Pulmonary artery endothelial cell (primary cell): Measurements from ENCODE around the gene SCUBE1. TPM values are rescaled to one million over a fixed set of nuclear protein-coding genes. Genes with fewer than 3 reads are reported as not detected.

Experiments
- DNase-seq: peaks from one replicate; pipeline ENCODE4 v3.0.0-alpha.2; 2011; ENCODE audit warnings: low read depth, low spot score
- total RNA-seq: library from RNA; depleted of rRNA; stranded (reverse); fragments of >200 nt; gene quantifications from 2 replicates; pipeline ENCODE4 v1.2.3, GENCODE V29; 2014

SCUBE1 gene
- total RNA-seq, 1 donor from 2014 or later = not detected

GRCh38 chr22:43218786-43219185 lies 124.4 kb downstream of the SCUBE1 start:
- no peak for DNase-seq

DNA sequence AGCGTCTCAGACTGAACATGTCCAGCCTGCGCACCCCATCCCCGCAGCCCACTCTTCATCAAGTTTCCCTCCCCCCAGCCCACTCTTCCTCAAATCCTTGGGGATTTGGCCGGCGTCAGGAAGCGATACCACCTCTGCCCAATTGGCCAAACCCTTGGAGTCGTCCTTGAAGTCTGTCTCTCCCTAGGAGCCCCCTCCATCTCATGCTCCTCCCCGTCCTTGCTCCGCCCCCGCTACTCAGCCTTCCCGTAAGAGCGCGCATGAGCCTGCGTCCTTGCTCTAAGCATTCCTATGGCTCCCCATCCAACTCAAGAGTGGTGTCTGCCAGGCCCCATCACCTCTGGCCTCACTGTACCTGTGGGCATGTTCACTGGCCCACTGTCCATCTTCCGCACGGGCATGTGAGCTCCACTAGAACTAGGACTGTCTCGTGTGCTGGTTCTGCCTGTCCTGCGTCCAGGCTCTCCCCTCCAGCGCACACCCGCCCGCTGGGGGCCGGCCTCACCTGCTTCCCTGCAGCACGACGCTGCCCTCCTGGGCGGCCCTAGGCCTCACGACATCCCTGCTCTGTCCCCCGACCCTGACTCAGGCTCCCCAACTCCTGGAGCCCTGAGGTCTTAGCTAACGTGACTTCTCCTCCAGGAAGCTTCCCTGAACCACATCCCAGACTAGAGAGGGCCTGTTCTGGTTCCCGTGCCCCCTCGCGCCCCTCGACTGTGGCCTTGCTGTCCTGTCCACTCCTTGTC lies 125.7 kb downstream of the SCUBE1 start:
- DNase-seq = no peak

DNA sequence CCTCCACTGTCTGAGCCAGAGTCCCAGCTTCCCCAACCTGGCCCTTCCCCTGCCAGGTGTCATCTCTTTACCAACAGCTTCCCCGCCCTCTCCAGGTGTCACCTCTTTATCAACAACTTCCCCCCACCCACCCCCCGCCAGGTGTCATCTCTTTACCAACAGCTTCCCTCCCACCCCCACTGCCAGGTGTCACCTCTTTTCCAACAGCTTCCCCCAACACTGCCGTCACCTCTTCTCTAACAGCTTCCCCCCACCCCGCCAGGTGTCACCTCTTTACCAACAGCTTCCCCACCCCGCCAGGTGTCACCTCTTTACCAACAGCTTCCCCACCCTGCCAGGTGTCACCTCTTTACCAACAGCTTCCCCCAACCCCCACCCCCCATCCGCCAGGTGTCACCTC lies 126.4 kb downstream of the SCUBE1 start:
- no peak for DNase-seq

- DNase-seq = no peak
Observed at GRCh38 chr22:43213962-43214361, 129.2 kb downstream of the SCUBE1 start.

DNA sequence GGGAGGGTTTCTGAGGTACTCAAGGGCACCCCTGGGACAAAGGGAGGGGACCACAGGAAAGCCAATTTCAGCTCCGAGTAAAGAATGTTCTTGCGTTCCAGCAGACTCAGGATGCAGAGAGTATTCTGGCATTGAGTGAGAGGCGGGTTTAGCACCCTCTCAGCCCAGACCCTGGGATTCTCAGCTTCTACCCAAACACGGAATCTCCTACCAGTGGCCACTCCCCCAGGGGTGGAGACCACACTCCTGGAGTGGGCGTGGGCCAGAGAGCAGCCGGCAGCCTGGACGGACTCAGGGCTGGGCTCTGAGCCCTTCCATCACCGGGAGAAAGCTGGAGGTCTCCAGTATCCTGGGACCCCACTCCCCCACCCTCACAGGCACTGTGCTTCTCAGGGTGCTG lies 130.1 kb downstream of the SCUBE1 start:
- no peak for DNase-seq

GRCh38 chr22:43212434-43212952 lies 130.7 kb downstream of the SCUBE1 start:
- no peak for DNase-seq

- DNase-seq = no peak
Observed at GRCh38 chr22:43211941-43212433, 131.2 kb downstream of the SCUBE1 start.

DNA sequence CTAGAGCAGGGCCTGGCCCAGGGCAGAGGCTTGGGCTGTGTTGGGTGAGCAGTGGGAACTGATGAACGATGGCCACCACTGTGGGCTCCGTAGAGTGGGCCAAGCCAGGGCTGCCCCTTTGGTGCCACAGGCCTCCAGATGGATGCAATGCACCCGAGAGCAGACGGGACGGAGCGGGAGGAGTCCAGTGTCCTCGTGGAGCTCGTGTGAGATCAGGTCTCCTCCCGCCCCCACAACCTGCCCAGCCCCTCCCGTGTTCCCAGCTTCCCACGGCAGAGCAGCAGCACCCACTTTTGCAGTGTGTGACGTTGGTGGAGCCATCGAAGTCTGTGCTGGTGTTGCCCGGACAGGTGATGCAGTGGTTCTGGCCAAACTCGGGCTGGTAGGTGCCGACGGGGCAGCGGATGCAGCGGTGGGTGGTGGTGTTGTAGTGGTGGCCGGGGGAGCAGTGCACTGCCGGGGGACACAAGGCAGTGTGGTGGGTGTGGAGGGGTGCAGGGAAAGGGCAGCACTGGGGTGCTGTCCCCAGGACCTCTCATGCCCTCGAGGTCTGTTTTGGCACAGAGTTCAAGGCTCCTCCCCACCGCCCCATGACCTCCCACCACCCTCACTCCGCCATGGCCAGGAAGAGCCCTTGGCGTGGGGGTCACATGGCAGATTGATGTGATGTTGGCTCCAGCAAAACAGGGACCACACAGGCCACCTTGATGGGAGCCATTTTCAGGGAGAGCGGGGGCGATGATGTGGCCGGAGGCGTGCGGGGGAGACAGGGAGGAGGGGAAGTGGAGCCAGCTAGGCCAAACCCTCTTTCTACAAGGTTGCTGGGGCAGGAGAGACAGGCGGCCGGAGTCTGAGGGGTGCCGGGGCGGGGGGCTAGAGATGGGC lies 132.3 kb downstream of the SCUBE1 start:
- no peak for DNase-seq

- DNase-seq = no peak
Observed at GRCh38 chr22:43209971-43210370, 133.2 kb downstream of the SCUBE1 start.

- DNase-seq = no peak
Observed at GRCh38 chr22:43209523-43209890, 133.7 kb downstream of the SCUBE1 start.

- DNase-seq = no peak
Observed at GRCh38 chr22:43208703-43209522, 134.3 kb downstream of the SCUBE1 start.

GRCh38 chr22:43207849-43208702 lies 135.1 kb downstream of the SCUBE1 start:
- no peak for DNase-seq

- DNase-seq = no peak
Observed at GRCh38 chr22:43207386-43207785, 135.8 kb downstream of the SCUBE1 start.

GRCh38 chr22:43206509-43207161 lies 136.5 kb downstream of the SCUBE1 start:
- DNase-seq = no peak

- DNase-seq = no peak
Observed at GRCh38 chr22:43205748-43206508, 137.2 kb downstream of the SCUBE1 start.

- no peak for DNase-seq
Observed at GRCh38 chr22:43205261-43205691, 137.9 kb downstream of the SCUBE1 start.

- DNase-seq = no peak
Observed at GRCh38 chr22:43203471-43203981, 139.6 kb downstream of the SCUBE1 start.

- no peak for DNase-seq
Observed at GRCh38 chr22:43202756-43203410, 140.3 kb downstream of the SCUBE1 start.
